Keratinocyte (primary cell): ENCODE results near the gene WASF2.

Experiments
- EZH2 ChIP-seq: IDR thresholded peaks from one replicate; pipeline ENCODE4 v1.6.1; 2012; ENCODE audit warnings: inconsistent platforms, mild to moderate bottlenecking, low read length, moderate library complexity
- TF ChIP-seq, protein P1 (sequence below), 3 experiments: IDR thresholded peaks in 1 of 3; conservative IDR thresholded peaks in 1 of 3; optimal IDR thresholded peaks in 1 of 3; 2 replicates in 2 of 3; 3 replicates in 1 of 3; pipeline versions ENCODE3 to v1.5.1; 2011; ENCODE audit warnings: low read length in 3 of 3, mild to moderate bottlenecking in 3 of 3, moderate library complexity in 2 of 3, control low read depth in 1 of 3, inconsistent platforms in 1 of 3; ENCODE audit not compliant: insufficient read depth in 2 of 3; ENCODE audit errors: extremely low read depth in 1 of 3

DNA sequence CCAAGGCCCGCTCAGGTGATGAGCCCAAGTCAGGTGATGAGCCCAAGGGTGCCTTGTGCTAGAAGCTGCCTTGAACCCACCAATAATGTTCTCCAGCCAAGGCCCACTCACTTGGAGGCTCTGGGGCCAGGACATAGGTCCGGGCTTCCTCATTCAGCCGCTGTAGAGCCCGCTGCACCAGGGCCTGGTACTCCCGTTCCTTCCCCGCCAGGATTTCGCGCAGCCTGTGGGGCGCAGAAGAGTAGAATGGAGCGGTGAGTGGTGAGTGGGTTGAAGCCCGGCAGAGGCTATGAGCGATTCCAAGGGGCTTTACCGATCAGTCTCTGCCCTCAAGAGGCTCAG lies 133.7 kb downstream of the WASF2 start:
- TF ChIP-seq, protein P1, sequence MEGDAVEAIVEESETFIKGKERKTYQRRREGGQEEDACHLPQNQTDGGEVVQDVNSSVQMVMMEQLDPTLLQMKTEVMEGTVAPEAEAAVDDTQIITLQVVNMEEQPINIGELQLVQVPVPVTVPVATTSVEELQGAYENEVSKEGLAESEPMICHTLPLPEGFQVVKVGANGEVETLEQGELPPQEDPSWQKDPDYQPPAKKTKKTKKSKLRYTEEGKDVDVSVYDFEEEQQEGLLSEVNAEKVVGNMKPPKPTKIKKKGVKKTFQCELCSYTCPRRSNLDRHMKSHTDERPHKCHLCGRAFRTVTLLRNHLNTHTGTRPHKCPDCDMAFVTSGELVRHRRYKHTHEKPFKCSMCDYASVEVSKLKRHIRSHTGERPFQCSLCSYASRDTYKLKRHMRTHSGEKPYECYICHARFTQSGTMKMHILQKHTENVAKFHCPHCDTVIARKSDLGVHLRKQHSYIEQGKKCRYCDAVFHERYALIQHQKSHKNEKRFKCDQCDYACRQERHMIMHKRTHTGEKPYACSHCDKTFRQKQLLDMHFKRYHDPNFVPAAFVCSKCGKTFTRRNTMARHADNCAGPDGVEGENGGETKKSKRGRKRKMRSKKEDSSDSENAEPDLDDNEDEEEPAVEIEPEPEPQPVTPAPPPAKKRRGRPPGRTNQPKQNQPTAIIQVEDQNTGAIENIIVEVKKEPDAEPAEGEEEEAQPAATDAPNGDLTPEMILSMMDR (optimal IDR thresholded peaks at IDR 0.05 in 1 of 3, IDR thresholded peaks at IDR 0.05 in 1 of 3, conservative IDR thresholded peaks at IDR 0.05 in 1 of 3; ENCODE audit: extremely low read depth in 1 of 3, insufficient read depth in 2 of 3, low read length in 3 of 3) = no peak
- no peak for TF ChIP-seq EZH2
